22Rv1 (cell line): Measurements from ENCODE around the gene PTPN13.

Experiments used
- H3K27ac ChIP-seq: fragments of 450-650 bp; 2 replicates; pipeline ENCODE4 v1.5.1; 2017
- ZFX ChIP-seq: fragments of 450-650 bp; IDR thresholded peaks from 2 replicates; pipeline ENCODE4 v1.6.1; 2017; ENCODE audit warnings: antibody characterized with exemption, borderline replicate concordance
- TF ChIP-seq, protein P1 (sequence below): fragments of 450-650 bp; IDR thresholded peaks from 2 replicates; pipeline ENCODE4 v1.5.1; 2017; ENCODE audit warnings: mild to moderate bottlenecking

The PTPN13 gene

DNA sequence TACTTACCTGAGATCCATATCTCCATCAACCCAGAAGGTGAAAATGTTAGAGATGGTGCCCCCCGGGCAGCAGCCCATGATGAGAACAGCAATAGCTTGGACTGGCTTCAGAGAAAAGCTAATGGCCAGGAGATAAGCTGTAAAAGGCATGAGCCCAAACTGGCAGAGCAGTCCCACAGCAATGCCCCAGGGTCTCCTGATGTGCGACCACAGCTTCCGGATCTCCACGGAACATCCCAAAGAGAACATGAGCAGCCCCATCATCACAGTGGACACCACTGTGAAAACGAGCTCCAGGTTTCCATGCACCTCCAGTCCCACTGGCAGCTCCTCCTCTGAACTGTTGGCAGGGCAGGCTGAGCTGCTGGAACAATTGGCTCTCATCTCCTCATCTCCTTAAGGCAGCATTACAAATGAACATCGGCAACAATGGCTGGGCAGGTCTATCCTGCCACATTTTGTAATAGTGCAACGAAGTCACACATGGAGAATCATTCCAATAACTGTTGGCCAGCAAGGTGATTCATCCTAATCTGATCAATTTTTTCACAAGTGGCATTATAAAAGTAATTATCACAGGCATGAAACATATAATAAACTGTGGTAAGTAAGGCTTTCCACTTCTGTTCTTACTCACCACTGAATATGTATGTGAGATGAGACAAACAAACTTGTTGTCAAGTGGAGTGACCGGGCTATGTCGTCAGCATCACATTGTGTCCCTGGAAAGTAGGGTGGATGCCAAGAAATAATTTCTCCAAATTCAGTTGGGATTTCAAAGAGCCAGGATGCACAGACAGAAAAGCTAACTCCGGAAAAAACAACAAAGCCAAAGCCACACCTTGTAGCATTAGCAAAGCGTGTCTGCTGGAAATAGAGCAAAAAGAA is 254.9 kb downstream of the PTPN13 start, which contains the start of gene SLC10A6:
Gene SLC10A6, minus strand, starts transcription at position 653 of the 888 bp plus-strand sequence. Its CDS starts 269 bp downstream, at position 384.
- TF ChIP-seq ZFX: no peak
- TF ChIP-seq, protein P1, sequence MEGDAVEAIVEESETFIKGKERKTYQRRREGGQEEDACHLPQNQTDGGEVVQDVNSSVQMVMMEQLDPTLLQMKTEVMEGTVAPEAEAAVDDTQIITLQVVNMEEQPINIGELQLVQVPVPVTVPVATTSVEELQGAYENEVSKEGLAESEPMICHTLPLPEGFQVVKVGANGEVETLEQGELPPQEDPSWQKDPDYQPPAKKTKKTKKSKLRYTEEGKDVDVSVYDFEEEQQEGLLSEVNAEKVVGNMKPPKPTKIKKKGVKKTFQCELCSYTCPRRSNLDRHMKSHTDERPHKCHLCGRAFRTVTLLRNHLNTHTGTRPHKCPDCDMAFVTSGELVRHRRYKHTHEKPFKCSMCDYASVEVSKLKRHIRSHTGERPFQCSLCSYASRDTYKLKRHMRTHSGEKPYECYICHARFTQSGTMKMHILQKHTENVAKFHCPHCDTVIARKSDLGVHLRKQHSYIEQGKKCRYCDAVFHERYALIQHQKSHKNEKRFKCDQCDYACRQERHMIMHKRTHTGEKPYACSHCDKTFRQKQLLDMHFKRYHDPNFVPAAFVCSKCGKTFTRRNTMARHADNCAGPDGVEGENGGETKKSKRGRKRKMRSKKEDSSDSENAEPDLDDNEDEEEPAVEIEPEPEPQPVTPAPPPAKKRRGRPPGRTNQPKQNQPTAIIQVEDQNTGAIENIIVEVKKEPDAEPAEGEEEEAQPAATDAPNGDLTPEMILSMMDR: no peak
- no peak within 1 kb of the TSS for H3K27ac ChIP-seq

DNA sequence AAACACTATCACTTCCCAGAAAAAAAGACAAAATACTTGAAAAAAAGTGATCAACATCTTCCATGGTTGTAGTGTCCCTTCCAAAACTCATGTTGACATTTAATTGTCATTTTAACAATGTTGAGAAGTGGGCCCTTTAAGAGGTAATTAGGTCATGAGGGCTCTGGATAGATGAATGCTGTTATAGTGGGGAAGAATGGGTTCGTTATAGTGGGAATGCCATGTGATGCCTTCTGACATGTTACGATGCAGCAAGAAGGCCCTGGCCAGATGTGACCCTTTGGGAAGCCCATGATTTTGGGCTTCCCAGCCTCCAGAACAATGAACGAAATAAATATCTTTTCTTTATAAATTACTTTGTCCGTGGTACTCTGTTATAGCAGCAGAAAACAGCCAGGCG is 259.1 kb downstream of the PTPN13 start:
- no peak overlapping the region for H3K27ac ChIP-seq
- no peak for TF ChIP-seq ZFX

DNA sequence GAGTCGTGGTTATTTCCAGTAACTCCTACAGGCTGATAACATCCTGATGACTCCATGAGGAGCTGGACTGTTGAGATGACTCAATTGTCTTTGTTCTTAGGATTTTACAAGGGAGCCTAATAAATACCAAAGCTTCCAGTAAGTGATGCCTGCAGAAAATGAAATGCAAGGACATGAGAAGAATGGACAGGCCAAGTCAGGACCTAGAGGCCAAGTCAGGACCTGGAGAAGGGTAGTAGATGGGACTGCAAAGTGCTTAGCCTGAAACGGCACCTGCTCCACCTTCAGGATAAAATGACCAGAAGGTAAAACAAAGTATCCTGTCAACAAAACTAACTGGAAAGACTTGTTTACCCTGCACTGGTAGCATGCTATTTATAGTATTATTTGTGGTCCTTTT is 261.5 kb downstream of the PTPN13 start:
- peak overlapping the region; percentile 78 for H3K27ac ChIP-seq
- TF ChIP-seq, protein P1: peak; percentile 50
- no peak for TF ChIP-seq ZFX

DNA sequence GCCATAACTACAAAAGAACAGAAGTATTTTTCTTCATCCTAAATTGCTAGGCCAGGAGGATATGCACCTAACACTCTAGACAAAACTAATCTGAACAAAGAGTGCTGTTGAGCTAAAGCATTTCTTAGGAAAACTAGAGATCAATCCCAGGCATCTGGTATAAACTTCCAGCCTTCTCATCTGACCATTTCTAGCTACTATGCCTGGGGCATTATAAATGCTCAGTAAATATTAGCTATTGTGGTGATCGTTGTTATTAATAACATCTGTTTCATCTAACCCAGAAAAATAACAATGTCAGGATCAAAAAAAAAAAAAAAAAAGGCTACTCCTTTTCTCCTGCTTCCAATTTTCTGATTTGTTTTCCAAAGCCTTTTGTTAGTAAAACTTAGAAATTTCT is 262.8 kb downstream of the PTPN13 start:
- TF ChIP-seq ZFX: no peak
- TF ChIP-seq, protein P1: no peak
- peak overlapping the region; percentile 78 for H3K27ac ChIP-seq

GRCh38 chr4:86857341-86858052 is 263.4 kb downstream of the PTPN13 start:
- H3K27ac ChIP-seq: peak overlapping the region; percentile 78
- TF ChIP-seq, protein P1: no peak
- TF ChIP-seq ZFX: no peak
